ENCODE measurements around the gene LSM7. TPM values are rescaled to one million over a fixed set of nuclear protein-coding genes. Genes with fewer than 3 reads are reported as not detected.

LSM7 gene
- total RNA-seq, 4 donors from 2014 or later: 51.8 to 186 (median 142) TPM

DNA sequence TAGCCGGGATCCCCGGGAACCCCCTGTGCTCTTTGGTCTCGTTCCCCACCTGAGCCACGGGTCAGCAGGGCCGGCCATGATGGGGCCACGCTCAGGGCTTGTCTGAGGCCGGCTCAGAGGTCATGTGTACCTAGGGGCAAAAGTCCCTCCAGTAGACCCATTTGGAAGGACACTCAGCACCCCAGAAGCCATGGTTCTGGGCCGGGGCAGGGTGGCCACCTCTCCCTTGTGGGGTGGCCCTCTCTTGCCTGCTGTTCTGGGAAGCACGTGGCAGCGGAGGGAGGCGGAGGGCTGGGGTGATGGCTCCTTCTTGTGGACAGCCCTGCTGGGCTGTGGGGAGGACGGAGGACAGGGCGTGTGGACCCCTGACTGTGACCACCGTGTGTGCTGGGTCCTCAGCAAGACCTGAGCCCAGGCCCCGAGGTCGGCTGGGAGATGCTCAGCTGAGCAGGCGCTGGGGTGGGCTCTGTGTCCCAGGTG lies 40.0 kb downstream of the LSM7 start:
- H3K27ac ChIP-seq: no peak overlapping the region
- H3K36me3 ChIP-seq: no peaks in the 10 kb centered on the region
- peaks cover 0 to 14% of the 10 kb centered on the region in 2 donors for H3K4me1 ChIP-seq
- intact Hi-C loops (cut with DNase I; ENCODE audit: low total_unique reads): no loop called here
- TF ChIP-seq POLR2A (IDR thresholded peaks at IDR 0.05): no peak
- TF ChIP-seq, protein P1, sequence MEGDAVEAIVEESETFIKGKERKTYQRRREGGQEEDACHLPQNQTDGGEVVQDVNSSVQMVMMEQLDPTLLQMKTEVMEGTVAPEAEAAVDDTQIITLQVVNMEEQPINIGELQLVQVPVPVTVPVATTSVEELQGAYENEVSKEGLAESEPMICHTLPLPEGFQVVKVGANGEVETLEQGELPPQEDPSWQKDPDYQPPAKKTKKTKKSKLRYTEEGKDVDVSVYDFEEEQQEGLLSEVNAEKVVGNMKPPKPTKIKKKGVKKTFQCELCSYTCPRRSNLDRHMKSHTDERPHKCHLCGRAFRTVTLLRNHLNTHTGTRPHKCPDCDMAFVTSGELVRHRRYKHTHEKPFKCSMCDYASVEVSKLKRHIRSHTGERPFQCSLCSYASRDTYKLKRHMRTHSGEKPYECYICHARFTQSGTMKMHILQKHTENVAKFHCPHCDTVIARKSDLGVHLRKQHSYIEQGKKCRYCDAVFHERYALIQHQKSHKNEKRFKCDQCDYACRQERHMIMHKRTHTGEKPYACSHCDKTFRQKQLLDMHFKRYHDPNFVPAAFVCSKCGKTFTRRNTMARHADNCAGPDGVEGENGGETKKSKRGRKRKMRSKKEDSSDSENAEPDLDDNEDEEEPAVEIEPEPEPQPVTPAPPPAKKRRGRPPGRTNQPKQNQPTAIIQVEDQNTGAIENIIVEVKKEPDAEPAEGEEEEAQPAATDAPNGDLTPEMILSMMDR (IDR thresholded peaks at IDR 0.05): no peak
- H3K9me3 ChIP-seq: no peaks in the 10 kb centered on the region
- DNase-seq: no peak
- H3K27me3 ChIP-seq: peaks cover 6 to 11% of the 10 kb centered on the region in 2 donors
- H3K4me3 ChIP-seq: no peak overlapping the region

DNA sequence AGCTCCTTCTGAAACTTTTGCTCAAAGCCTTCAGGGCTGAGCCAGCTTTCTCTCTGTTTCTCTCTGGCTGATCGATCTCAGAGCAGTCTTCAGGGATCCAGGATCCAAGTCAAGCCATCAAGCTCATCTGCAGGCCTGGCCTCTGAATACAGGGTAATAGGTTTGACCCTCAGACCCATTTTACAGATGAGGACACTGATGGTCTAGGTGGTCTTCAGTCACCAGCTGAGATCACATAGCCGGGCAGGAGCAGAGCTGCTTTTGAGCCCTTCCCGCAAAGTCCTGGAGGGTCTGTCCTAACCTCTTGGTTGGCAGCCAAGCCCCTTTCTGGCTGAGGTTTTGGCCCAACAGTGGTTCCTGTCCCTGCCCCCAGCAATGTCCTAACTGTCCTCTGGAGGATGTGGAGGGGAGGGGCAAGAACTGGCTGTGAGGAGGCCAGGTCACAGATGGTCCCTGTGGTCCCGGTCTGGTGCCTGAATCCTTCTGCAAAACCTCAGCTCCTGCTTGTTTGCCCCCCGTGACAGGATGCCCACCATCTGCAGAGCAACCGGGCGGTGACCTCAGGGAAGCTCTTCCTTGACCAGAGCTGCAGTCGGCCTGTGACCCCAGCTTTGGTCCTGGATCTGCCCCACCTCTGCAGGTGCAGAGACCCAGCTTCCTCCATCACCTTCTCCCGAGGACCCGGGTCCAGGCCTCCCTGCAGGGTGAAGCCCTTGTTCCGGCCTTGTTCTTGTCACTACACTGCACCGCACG lies 40.6 kb downstream of the LSM7 start:
- no peaks in the 10 kb centered on the region for H3K9me3 ChIP-seq
- no peak for DNase-seq
- H3K4me3 ChIP-seq: no peak overlapping the region
- peaks cover 0 to 15% of the 10 kb centered on the region in 2 donors for H3K4me1 ChIP-seq
- no peak overlapping the region for H3K27ac ChIP-seq
- no peaks in the 10 kb centered on the region for H3K36me3 ChIP-seq
- no peak for TF ChIP-seq POLR2A (IDR thresholded peaks at IDR 0.05)
- TF ChIP-seq, protein P1 (IDR thresholded peaks at IDR 0.05): no peak
- intact Hi-C loops (cut with DNase I; ENCODE audit: low total_unique reads): no loop called here
- peaks cover 6 to 11% of the 10 kb centered on the region in 2 donors for H3K27me3 ChIP-seq

DNA sequence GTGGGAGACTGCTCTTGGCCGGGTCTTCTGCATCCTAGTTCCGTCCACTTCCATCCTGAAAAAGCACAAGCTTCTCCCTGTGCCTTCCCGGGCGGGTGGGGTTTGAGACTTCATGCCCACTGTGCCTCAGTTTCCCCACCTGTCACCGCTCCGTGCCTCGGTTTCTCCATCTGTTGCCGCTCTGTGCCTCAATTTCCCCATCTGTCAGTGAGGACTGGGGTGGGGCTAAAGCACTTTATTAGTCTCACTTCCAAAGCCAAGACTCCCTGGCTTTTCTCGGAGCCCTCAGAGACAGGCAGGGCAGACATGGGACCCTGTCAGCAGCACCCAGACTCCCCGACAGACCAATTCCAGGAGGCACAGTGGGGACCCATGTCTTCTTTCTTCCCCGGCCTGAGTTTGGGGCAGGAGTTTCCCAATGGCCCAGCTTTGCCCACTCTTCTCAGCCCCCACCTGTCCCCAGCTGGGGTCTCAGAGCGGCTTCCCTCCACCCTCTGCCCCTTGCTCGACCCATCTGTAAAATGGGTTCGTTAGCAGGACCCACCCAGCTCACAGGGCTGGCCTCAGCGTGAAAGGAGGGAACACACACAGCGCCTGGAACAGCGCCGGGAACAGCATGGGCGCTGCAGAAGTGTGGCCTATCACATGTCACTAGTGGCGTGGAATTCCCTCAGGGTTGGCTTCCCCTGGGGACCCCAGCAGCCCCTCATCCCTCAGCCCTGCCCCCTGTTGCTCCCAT lies 41.8 kb downstream of the LSM7 start:
- H3K9me3 ChIP-seq: no peaks in the 10 kb centered on the region
- peaks cover 6 to 11% of the 10 kb centered on the region in 2 donors for H3K27me3 ChIP-seq
- intact Hi-C loops (cut with DNase I; ENCODE audit: low total_unique reads): no loop called here
- H3K36me3 ChIP-seq: no peaks in the 10 kb centered on the region
- TF ChIP-seq, protein P1 (IDR thresholded peaks at IDR 0.05): no peak
- TF ChIP-seq POLR2A (IDR thresholded peaks at IDR 0.05): no peak
- no peak overlapping the region for H3K27ac ChIP-seq
- DNase-seq: no peak
- peaks cover 0 to 26% of the 10 kb centered on the region in 2 donors for H3K4me1 ChIP-seq
- no peak overlapping the region for H3K4me3 ChIP-seq

DNA sequence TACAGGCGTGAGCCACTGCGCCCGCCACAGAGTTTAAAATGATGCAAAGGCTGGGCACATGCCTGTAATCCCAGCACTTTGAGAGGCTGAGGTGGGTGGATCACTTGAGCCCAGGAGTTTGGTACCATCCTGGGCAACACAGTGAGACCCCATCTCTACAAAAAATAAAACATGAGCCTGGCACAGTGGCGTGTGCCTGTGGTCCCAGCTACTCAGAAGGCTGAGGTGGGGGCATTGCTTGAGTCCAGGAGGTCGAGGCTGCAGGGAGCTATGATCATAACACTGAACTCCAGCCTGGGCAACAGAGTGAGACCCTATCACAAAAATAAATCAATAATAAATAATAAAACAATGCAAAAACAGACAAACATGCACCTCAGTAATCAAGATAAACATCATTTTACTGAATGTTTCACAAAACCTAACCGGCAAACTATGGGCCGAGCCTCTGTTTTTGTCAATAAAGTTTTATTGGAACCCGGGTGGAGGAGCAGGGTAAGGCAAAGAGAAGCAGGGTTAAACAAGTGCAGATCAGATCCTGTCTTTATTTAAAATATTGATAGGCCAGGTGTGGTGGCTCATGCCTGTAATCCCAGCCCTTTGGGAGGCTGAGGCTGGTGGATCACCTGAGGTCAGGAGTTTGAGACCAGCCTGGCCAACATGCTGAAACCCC lies 44.4 kb downstream of the LSM7 start:
- H3K27me3 ChIP-seq: no peaks in the 10 kb centered on the region
- no peak for DNase-seq
- H3K4me3 ChIP-seq: no peak overlapping the region
- no peaks in the 10 kb centered on the region for H3K36me3 ChIP-seq
- peaks cover 0 to 13% of the 10 kb centered on the region in 2 donors for H3K4me1 ChIP-seq
- TF ChIP-seq POLR2A (IDR thresholded peaks at IDR 0.05): no peak
- TF ChIP-seq, protein P1 (IDR thresholded peaks at IDR 0.05): no peak
- no peak overlapping the region for H3K27ac ChIP-seq
- intact Hi-C loops (cut with DNase I; ENCODE audit: low total_unique reads): no loop called here
- H3K9me3 ChIP-seq: no peaks in the 10 kb centered on the region

All from uterus (tissue), 4 donors.